ENCODE data around the gene DPF3. TPM values are rescaled to one million over a fixed set of nuclear protein-coding genes. Genes with fewer than 3 reads are reported as not detected.

Gene DPF3
- total RNA-seq, 3 donors from 2014 or later: 0.48 to 0.95 (median 0.71) TPM

GRCh38 chr14:72779679-72780078 lies 114.2 kb downstream of the DPF3 start:
- Mint-ChIP-seq H3K4me1 (ENCODE audit: low read depth) (peaks cover 14% of the 10 kb centered on the region), H3K9me3 (peaks cover 4% of the 10 kb centered on the region), H3K4me3 (no peak overlapping the region), H3K27me3 (ENCODE audit: low read depth) (peaks cover 2% of the 10 kb centered on the region), H3K36me3 (ENCODE audit: insufficient read depth) (no peaks in the 10 kb centered on the region)
- ATAC-seq (no peak), DNase-seq (no peak)

- ATAC-seq (no peak), DNase-seq (no peak)
- Mint-ChIP-seq H3K4me3 (no peak overlapping the region), H3K27me3 (ENCODE audit: low read depth) (peaks cover 2% of the 10 kb centered on the region), H3K4me1 (ENCODE audit: low read depth) (peaks cover 14% of the 10 kb centered on the region), H3K9me3 (peaks cover 4% of the 10 kb centered on the region), H3K36me3 (ENCODE audit: insufficient read depth) (no peaks in the 10 kb centered on the region)
Observed at GRCh38 chr14:72777636-72778035, 116.3 kb downstream of the DPF3 start.

- ATAC-seq: no peak
- no peak for DNase-seq
- Mint-ChIP-seq H3K4me3 (no peak overlapping the region), H3K9me3 (peaks cover 4% of the 10 kb centered on the region), H3K27me3 (ENCODE audit: low read depth) (peaks cover 2% of the 10 kb centered on the region), H3K4me1 (ENCODE audit: low read depth) (peaks cover 14% of the 10 kb centered on the region), H3K36me3 (ENCODE audit: insufficient read depth) (no peaks in the 10 kb centered on the region)
Observed at GRCh38 chr14:72776701-72777261, 117.1 kb downstream of the DPF3 start.

- H3K4me1 Mint-ChIP-seq (ENCODE audit: low read depth): peaks cover 14% of the 10 kb centered on the region
- DNase-seq: no peak
- no peak overlapping the region for H3K4me3 Mint-ChIP-seq
- peaks cover 4% of the 10 kb centered on the region for H3K9me3 Mint-ChIP-seq
- H3K27me3 Mint-ChIP-seq (ENCODE audit: low read depth): peaks cover 2% of the 10 kb centered on the region
- no peaks in the 10 kb centered on the region for H3K36me3 Mint-ChIP-seq (ENCODE audit: insufficient read depth)
- ATAC-seq: no peak
Observed at GRCh38 chr14:72775923-72776554, 117.9 kb downstream of the DPF3 start.

GRCh38 chr14:72774894-72775620 lies 118.8 kb downstream of the DPF3 start:
- H3K36me3 Mint-ChIP-seq (ENCODE audit: insufficient read depth): peaks cover under 1% of the 10 kb centered on the region
- H3K4me3 Mint-ChIP-seq: no peak overlapping the region
- H3K27me3 Mint-ChIP-seq (ENCODE audit: low read depth): peaks cover 2% of the 10 kb centered on the region
- peaks cover 4% of the 10 kb centered on the region for H3K9me3 Mint-ChIP-seq
- ATAC-seq (no peak), DNase-seq (no peak)
- peaks cover 14% of the 10 kb centered on the region for H3K4me1 Mint-ChIP-seq (ENCODE audit: low read depth)

GRCh38 chr14:72774141-72774540 lies 119.8 kb downstream of the DPF3 start:
- no peak overlapping the region for H3K4me3 Mint-ChIP-seq
- no peak for DNase-seq
- H3K4me1 Mint-ChIP-seq (ENCODE audit: low read depth): peaks cover 14% of the 10 kb centered on the region

GRCh38 chr14:72771561-72771960 lies 122.3 kb downstream of the DPF3 start:
- no peak overlapping the region for H3K4me3 Mint-ChIP-seq
- peaks cover 2% of the 10 kb centered on the region for H3K27me3 Mint-ChIP-seq (ENCODE audit: low read depth)
- H3K36me3 Mint-ChIP-seq (ENCODE audit: insufficient read depth): peaks cover 9% of the 10 kb centered on the region
- ATAC-seq (no peak), DNase-seq (no peak)
- H3K4me1 Mint-ChIP-seq (ENCODE audit: low read depth): peaks cover 5% of the 10 kb centered on the region
- H3K9me3 Mint-ChIP-seq: peaks cover 20% of the 10 kb centered on the region

More at GRCh38 chr14:72774141-72774540, 119.8 kb downstream of the DPF3 start:
- H3K9me3 Mint-ChIP-seq: peaks cover 4% of the 10 kb centered on the region
- H3K27me3 Mint-ChIP-seq (ENCODE audit: low read depth): peaks cover 2% of the 10 kb centered on the region
- no peak for ATAC-seq
- H3K36me3 Mint-ChIP-seq (ENCODE audit: insufficient read depth): peaks cover 4% of the 10 kb centered on the region

- H3K4me3 Mint-ChIP-seq: no peak overlapping the region
Observed at GRCh38 chr14:72766296-72766695, 127.6 kb downstream of the DPF3 start.

GRCh38 chr14:72763892-72764291 lies 130.0 kb downstream of the DPF3 start:
- Mint-ChIP-seq H3K4me3 (no peak overlapping the region), H3K27me3 (ENCODE audit: low read depth) (no peaks in the 10 kb centered on the region), H3K9me3 (peaks cover 43% of the 10 kb centered on the region), H3K4me1 (ENCODE audit: low read depth) (no peaks in the 10 kb centered on the region), H3K36me3 (ENCODE audit: insufficient read depth) (peaks cover 6% of the 10 kb centered on the region)
- ATAC-seq (no peak), DNase-seq (no peak)

More at GRCh38 chr14:72766296-72766695, 127.6 kb downstream of the DPF3 start:
- H3K27me3 Mint-ChIP-seq (ENCODE audit: low read depth): no peaks in the 10 kb centered on the region
- no peak for DNase-seq
- ATAC-seq: no peak
- H3K9me3 Mint-ChIP-seq: peaks cover 24% of the 10 kb centered on the region
- H3K36me3 Mint-ChIP-seq (ENCODE audit: insufficient read depth): peaks cover 9% of the 10 kb centered on the region
- H3K4me1 Mint-ChIP-seq (ENCODE audit: low read depth): no peaks in the 10 kb centered on the region

GRCh38 chr14:72759670-72760069 lies 134.2 kb downstream of the DPF3 start:
- no peaks in the 10 kb centered on the region for H3K36me3 Mint-ChIP-seq (ENCODE audit: insufficient read depth)
- H3K4me1 Mint-ChIP-seq (ENCODE audit: low read depth): no peaks in the 10 kb centered on the region
- H3K27me3 Mint-ChIP-seq (ENCODE audit: low read depth): peaks cover 3% of the 10 kb centered on the region
- DNase-seq (no peak), ATAC-seq (no peak)
- no peak overlapping the region for H3K4me3 Mint-ChIP-seq
- peaks cover 37% of the 10 kb centered on the region for H3K9me3 Mint-ChIP-seq

GRCh38 chr14:72758993-72759392 lies 134.9 kb downstream of the DPF3 start:
- DNase-seq (no peak), ATAC-seq (no peak)
- no peak overlapping the region for H3K4me3 Mint-ChIP-seq
- peaks cover 37% of the 10 kb centered on the region for H3K9me3 Mint-ChIP-seq
- H3K4me1 Mint-ChIP-seq (ENCODE audit: low read depth): no peaks in the 10 kb centered on the region
- no peaks in the 10 kb centered on the region for H3K36me3 Mint-ChIP-seq (ENCODE audit: insufficient read depth)
- peaks cover 3% of the 10 kb centered on the region for H3K27me3 Mint-ChIP-seq (ENCODE audit: low read depth)

- no peaks in the 10 kb centered on the region for H3K4me1 Mint-ChIP-seq (ENCODE audit: low read depth)
- no peak overlapping the region for H3K4me3 Mint-ChIP-seq
- H3K36me3 Mint-ChIP-seq (ENCODE audit: insufficient read depth): no peaks in the 10 kb centered on the region
- DNase-seq (no peak), ATAC-seq (no peak)
- H3K9me3 Mint-ChIP-seq: peaks cover 37% of the 10 kb centered on the region
- peaks cover 3% of the 10 kb centered on the region for H3K27me3 Mint-ChIP-seq (ENCODE audit: low read depth)
Observed at GRCh38 chr14:72758420-72758819, 135.5 kb downstream of the DPF3 start.

- no peaks in the 10 kb centered on the region for H3K4me1 Mint-ChIP-seq (ENCODE audit: low read depth)
- no peaks in the 10 kb centered on the region for H3K36me3 Mint-ChIP-seq (ENCODE audit: insufficient read depth)
- no peak overlapping the region for H3K4me3 Mint-ChIP-seq
- H3K9me3 Mint-ChIP-seq: peaks cover 37% of the 10 kb centered on the region
- H3K27me3 Mint-ChIP-seq (ENCODE audit: low read depth): peaks cover 3% of the 10 kb centered on the region
- no peak for DNase-seq
- no peak for ATAC-seq
Observed at GRCh38 chr14:72756967-72757366, 136.9 kb downstream of the DPF3 start.

- Mint-ChIP-seq H3K27me3 (ENCODE audit: low read depth) (peaks cover 3% of the 10 kb centered on the region), H3K36me3 (ENCODE audit: insufficient read depth) (no peaks in the 10 kb centered on the region), H3K4me1 (ENCODE audit: low read depth) (no peaks in the 10 kb centered on the region)
Observed at GRCh38 chr14:72755766-72756165, 138.1 kb downstream of the DPF3 start.

GRCh38 chr14:72754949-72755348 lies 139.0 kb downstream of the DPF3 start:
- Mint-ChIP-seq H3K9me3 (peaks cover 24% of the 10 kb centered on the region), H3K27me3 (ENCODE audit: low read depth) (peaks cover 3% of the 10 kb centered on the region), H3K4me3 (no peak overlapping the region), H3K4me1 (ENCODE audit: low read depth) (no peaks in the 10 kb centered on the region), H3K36me3 (ENCODE audit: insufficient read depth) (no peaks in the 10 kb centered on the region)
- DNase-seq (no peak), ATAC-seq (no peak)

More at GRCh38 chr14:72755766-72756165, 138.1 kb downstream of the DPF3 start:
- H3K4me3 Mint-ChIP-seq: no peak overlapping the region
- DNase-seq (no peak), ATAC-seq (no peak)
- H3K9me3 Mint-ChIP-seq: peaks cover 31% of the 10 kb centered on the region
